Renal cortex interstitium (tissue), 15 donors: ENCODE results near the gene DCT. TPM values are rescaled to one million over a fixed set of nuclear protein-coding genes. Genes with fewer than 3 reads are reported as not detected.
"Not testable (repeated sequence)": the region's sequence is repeated elsewhere in the genome, so short reads cannot be mapped to it uniquely, and the experiment has no call there.

Experiments used
- DNase-seq, 11 donors: peaks; one replicate each; pipeline ENCODE4 v3.0.0-alpha.2; 2013; ENCODE audit warnings: low read depth in 9 of 11, low spot score in 4 of 11; ENCODE audit errors: extremely low read depth in 1 of 11
- long read RNA-seq, 16 experiments: transcript quantifications; one replicate each; lab custom pipeline, GENCODE V29; 2026
- polyA plus RNA-seq, 3 donors: library from polyadenylated mRNA; unstranded; fragments of 120-200 nt; gene quantifications; one replicate each; pipeline ENCODE4 v1.2.1, GENCODE V29; 2013; ENCODE audit not compliant: insufficient read length in 3 of 3

DCT gene
- polyA plus RNA-seq = under 1 TPM; 0.26 to 0.39 (median 0.27) TPM
- long read RNA-seq, donor 1 = 0 reads
- long read RNA-seq, donor 2 = 0 reads
- long read RNA-seq, donor 3 = 0 reads
- long read RNA-seq, donor 4 = 0 reads
- long read RNA-seq, donor 5 = 0 reads
- long read RNA-seq, donor 6 = 0 reads
- long read RNA-seq, donor 7 = 0 reads
- long read RNA-seq, donor 8 = 0 reads
- long read RNA-seq, donor 9 = 0 reads
- long read RNA-seq, donor 10 = 0 reads
- long read RNA-seq, donor 11 = 0 reads
- long read RNA-seq, donor 12 = 0 reads
- long read RNA-seq, donor 13 = 0 reads
- long read RNA-seq, donor 14 = 0 reads
- long read RNA-seq, donor 15 = 0 reads
- long read RNA-seq, donor 16 = 0 reads

GRCh38 chr13:94479616-94480015 is at the start of gene DCT:
Gene DCT (minus strand): TSS chr13:94479682. CDS start chr13:94479255, 427 bp downstream.
- no peak for DNase-seq

- not testable (repeated sequence) for DNase-seq
These were observed 47.5 kb upstream of the DCT start for GRCh38 chr13:94526956-94527355.

- no peak for DNase-seq
These were observed 46.3 kb upstream of the DCT start for GRCh38 chr13:94525781-94526180.

- no peak for DNase-seq
These were observed 44.9 kb upstream of the DCT start for GRCh38 chr13:94524407-94524806.

- DNase-seq = no peak
These were observed 40.5 kb upstream of the DCT start for GRCh38 chr13:94520001-94520400.

- DNase-seq = no peak
These were observed 37.0 kb upstream of the DCT start for GRCh38 chr13:94516456-94516855.

- no peak for DNase-seq
These were observed 36.4 kb upstream of the DCT start for GRCh38 chr13:94515911-94516310.

- no peak for DNase-seq
These were observed 35.9 kb upstream of the DCT start for GRCh38 chr13:94515374-94515773.

- DNase-seq = no peak
These were observed 33.5 kb upstream of the DCT start for GRCh38 chr13:94513026-94513425.

GRCh38 chr13:94505730-94506129 is 26.2 kb upstream of the DCT start:
- DNase-seq = no peak

GRCh38 chr13:94503851-94504250 is 24.4 kb upstream of the DCT start:
- DNase-seq = no peak

GRCh38 chr13:94498831-94499230 is 19.3 kb upstream of the DCT start:
- DNase-seq = not testable (repeated sequence)

- DNase-seq = no peak
These were observed 16.3 kb upstream of the DCT start for GRCh38 chr13:94495806-94496205.

GRCh38 chr13:94494026-94494425 is 14.5 kb upstream of the DCT start:
- DNase-seq = no peak

GRCh38 chr13:94487043-94487442 is 7.6 kb upstream of the DCT start:
- DNase-seq = no peak

- DNase-seq = no peak
These were observed 4.5 kb upstream of the DCT start for GRCh38 chr13:94483970-94484369.

GRCh38 chr13:94481941-94482340 is 2.5 kb upstream of the DCT start:
- peak in 1 of 11 donors; percentile 15 for DNase-seq

GRCh38 chr13:94480672-94481145 is 1.2 kb upstream of the DCT start:
- no peak for DNase-seq

GRCh38 chr13:94478913-94479312 is 569 bp downstream of the DCT start:
- no peak for DNase-seq

- no peak for DNase-seq
These were observed 9.4 kb downstream of the DCT start for GRCh38 chr13:94470126-94470525.

GRCh38 chr13:94464771-94465170 is 14.7 kb downstream of the DCT start:
- DNase-seq = no peak
